Thyroid gland (tissue), 4 donors: ENCODE measurements around the gene PANK1.

Source experiments
- POLR2A ChIP-seq, 2 donors: fragments of 450-650 bp; IDR thresholded peaks; one replicate each; pipeline ENCODE4 v1.6.1; 2017; ENCODE audit warnings: antibody characterized with exemption in 2 of 2, mild to moderate bottlenecking in 2 of 2, moderate library complexity in 1 of 2
- TF ChIP-seq, protein P1 (sequence below), 6 experiments: fragments of 200-600 bp in 3 of 6; fragments of 450-650 bp in 3 of 6; sonication (generic) in 3 of 6; IDR thresholded peaks; one replicate each; pipeline ENCODE4 v1.5.1; 2016 to 2019; ENCODE audit warnings: antibody characterized with exemption in 6 of 6, mild to moderate bottlenecking in 2 of 6, inconsistent platforms in 1 of 6, moderate library complexity in 1 of 6

DNA sequence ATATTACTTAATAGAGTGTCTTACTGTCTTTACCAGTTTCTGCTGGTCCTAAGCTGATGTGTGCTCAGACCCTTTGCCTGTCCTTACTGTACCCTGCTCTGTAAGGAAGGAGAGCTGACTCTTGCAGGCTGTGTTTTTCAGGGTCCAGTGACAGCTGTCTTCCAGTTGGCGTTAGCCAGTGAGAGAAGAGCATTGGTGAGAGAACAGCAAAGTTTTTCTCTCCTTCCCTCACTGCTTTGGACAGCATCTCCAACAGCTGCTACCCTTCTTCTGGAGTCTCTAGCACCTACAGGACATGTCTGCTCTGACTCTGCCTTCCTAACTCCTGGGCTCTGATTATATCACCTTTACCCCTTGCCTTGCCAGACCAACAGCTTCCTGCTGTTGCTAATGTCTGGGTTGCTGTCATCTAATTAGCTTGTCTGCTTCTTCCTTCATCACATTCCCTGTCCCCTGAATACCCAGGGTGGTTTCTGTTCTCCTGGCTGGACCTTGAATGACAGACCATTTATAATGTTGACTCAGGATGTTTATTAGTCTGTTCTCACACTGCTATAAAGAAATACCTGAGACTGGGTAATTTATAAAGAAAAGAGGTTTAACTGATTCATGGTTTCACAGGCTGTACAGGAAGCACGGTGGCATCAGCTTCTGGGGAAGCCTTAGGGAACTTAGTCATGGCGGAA, 23.5 kb upstream of the PANK1 start:
- TF ChIP-seq, protein P1, sequence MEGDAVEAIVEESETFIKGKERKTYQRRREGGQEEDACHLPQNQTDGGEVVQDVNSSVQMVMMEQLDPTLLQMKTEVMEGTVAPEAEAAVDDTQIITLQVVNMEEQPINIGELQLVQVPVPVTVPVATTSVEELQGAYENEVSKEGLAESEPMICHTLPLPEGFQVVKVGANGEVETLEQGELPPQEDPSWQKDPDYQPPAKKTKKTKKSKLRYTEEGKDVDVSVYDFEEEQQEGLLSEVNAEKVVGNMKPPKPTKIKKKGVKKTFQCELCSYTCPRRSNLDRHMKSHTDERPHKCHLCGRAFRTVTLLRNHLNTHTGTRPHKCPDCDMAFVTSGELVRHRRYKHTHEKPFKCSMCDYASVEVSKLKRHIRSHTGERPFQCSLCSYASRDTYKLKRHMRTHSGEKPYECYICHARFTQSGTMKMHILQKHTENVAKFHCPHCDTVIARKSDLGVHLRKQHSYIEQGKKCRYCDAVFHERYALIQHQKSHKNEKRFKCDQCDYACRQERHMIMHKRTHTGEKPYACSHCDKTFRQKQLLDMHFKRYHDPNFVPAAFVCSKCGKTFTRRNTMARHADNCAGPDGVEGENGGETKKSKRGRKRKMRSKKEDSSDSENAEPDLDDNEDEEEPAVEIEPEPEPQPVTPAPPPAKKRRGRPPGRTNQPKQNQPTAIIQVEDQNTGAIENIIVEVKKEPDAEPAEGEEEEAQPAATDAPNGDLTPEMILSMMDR (IDR thresholded peaks at IDR 0.05) = no peak
- no peak for TF ChIP-seq POLR2A (IDR thresholded peaks at IDR 0.05)
